CD1c-positive myeloid dendritic cell (primary cell): Measurements from ENCODE around the gene VSNL1.
A peak's percentile ranks its signal among the peaks of the same experiment; 100 is the strongest.

Source experiments
- DNase-seq: peaks from one replicate; pipeline ENCODE4 v3.0.0-alpha.2; 2016; ENCODE audit errors: extremely low spot score

The VSNL1 gene

GRCh38 chr2:17644997-17645720, 104.7 kb downstream of the VSNL1 start:
- no peak for DNase-seq

- peak; percentile 78 for DNase-seq
Observed at GRCh38 chr2:17646081-17646554, 105.6 kb downstream of the VSNL1 start.

- DNase-seq, result no peak
Observed at GRCh38 chr2:17646838-17647701, 106.6 kb downstream of the VSNL1 start.

DNA sequence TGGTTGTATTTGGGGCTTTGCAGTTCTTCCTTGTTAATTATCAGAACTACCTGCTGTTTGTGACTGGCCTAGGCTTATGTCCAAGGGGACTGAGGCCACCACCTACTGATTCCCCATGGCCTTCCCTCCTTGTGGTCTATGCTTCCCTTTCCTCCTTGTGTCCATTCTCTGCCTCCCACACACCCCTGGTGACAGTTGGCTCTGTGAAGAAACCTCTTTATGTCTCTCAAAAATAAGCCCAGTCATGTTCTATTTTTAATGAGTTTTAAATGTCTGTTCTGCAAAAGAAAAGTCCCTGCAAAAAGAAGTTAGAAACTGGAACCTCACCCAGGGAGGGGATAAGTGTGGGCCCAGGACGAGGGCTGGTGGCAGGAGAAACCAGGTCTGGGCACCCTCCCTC, 108.1 kb downstream of the VSNL1 start:
- DNase-seq, result peak; percentile 54

DNA sequence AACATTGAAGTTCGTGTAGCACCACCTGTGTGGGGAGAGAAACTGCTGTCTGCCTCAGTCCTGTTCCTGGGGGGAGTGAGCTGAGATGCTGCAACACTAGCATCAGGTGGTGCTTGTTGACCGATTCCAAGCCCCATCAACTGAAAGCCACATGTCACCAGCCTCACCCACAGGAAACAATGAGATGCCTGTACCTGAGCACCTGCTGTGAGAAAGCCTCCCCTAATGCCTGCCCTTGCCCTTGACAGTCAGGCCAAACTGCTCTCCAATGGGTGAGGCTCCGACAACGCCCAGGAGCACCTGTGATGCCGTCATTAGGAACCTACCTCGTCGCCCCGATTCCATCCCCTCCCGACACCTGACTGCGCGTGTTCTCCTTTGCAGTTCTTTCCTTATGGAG, 108.5 kb downstream of the VSNL1 start:
- no peak for DNase-seq

DNA sequence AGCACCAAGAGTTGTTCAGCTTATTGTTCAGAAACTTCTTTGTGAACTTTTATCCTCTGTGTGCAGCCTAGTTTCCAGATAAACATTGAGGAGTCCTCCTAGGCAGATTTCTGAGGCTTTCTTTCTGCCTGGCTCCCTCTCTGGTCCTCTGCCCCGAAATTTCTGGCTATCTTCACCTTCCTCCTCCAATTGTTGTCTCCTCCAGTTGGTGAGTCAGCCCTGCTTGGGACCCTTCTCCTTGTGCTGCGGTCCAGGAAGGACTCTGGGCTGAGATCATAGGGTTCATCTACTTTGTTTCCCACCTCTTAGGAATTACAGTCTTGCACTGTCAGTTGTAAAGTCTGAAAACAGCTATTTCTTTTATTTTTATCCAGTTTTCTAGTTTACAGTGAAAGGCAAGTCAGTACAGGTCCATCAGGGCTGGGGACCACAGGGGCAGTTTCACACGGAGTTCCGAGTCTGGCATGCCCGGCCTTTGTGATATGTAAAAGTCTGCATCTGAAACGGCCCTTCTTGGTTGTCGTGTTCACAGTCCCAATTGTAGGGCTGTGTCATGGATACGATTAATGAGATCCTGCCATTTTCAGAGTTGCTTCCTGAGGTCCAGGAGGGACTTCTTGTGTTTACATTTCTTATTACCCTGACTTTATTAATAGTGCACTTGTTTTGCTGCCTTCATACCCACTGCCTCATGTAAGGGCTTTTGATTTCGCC, 112.3 kb downstream of the VSNL1 start:
- no peak for DNase-seq

- DNase-seq, result no peak
Observed at GRCh38 chr2:17657759-17658158, 117.3 kb downstream of the VSNL1 start.

DNA sequence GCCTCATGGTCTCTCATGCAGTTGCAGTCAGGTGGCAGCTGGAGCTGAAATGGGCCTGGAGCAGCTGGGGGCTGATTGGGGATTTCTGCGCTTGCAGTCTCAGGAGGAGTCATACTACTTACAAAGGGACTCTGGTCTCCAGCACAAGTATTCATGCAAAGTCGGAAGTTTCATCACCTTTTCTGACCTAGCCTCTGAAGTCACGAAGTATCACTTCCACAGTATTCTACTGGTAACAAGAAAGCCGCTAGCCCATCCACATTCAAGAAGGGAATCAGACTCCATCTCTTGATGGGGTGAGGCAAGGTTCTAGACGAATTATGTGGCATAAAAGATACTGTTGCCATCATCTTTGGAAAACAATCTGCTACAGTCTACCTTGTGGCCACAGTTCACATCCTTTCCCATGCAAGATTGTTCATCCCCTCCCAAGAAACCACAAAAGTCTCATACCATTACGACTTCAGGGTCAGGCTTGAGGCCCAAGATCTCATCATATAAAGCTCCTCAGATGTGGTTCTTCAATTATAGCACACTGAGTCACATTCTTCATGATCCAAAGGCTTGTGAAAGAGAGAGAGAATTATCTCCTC, 117.9 kb downstream of the VSNL1 start:
- no peak for DNase-seq

GRCh38 chr2:17660219-17660618, 119.7 kb downstream of the VSNL1 start:
- DNase-seq, result no peak

- DNase-seq, result no peak
Observed at GRCh38 chr2:17661460-17661859, 121.0 kb downstream of the VSNL1 start.

- no peak for DNase-seq
Observed at GRCh38 chr2:17662723-17663122, 122.2 kb downstream of the VSNL1 start.

GRCh38 chr2:17664534-17664933, 124.0 kb downstream of the VSNL1 start:
- no peak for DNase-seq

- no peak for DNase-seq
Observed at GRCh38 chr2:17667898-17668297, 127.4 kb downstream of the VSNL1 start.

DNA sequence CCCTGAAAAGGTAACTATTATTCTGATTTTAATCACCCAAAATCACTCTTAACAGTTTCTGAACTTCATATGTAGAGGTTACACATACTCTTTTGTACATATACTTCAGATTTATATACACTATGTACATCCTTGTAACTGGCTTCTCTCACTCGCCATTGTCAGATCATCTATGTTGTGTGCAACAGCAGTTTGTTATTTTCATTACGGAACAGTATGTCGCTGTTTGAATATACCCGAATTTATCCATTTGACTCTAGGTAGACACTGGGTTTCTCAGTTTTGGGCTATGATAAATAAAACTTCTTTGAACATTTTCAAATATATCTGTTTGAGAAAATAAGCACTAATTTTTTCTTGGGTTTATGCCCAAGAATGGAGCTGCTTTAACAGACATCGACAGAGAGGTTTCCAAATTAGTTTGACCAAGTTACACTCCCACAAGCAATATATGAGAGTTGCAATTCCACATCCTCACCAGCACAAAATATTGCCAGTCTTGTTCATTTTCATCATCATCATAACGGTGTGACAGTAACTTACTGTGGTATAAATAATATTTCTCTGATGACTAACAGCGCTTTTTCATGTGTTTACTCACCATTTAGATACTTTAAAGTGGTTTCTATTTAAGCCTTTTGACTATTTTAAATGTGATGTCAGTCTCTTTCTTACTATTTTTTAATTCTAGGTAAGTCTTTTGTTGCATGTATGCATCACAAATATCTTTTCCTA, 132.3 kb downstream of the VSNL1 start:
- no peak for DNase-seq

DNA sequence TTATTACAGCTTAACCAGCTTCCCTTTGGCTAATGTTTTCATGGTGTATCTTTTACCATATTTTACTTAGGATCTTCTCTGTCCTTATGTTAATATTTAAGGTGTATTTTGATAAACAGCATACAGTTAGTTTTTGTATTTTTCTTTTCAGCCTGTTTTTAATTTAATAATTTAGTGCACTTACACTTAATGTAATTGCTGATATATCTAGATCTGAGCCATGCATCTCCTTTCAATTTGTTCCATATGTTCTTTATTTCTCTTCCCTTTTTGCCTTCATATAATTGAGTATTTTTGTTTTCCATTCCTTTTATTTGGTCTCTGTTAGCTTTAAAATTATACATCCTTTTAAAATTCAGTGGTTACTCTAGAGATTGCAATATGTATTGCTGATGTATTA, 134.3 kb downstream of the VSNL1 start:
- DNase-seq, result no peak

- no peak for DNase-seq
Observed at GRCh38 chr2:17680119-17680518, 139.6 kb downstream of the VSNL1 start.

GRCh38 chr2:17682098-17682857, 141.8 kb downstream of the VSNL1 start:
- no peak for DNase-seq

GRCh38 chr2:17683981-17684380, 143.5 kb downstream of the VSNL1 start:
- DNase-seq, result no peak

DNA sequence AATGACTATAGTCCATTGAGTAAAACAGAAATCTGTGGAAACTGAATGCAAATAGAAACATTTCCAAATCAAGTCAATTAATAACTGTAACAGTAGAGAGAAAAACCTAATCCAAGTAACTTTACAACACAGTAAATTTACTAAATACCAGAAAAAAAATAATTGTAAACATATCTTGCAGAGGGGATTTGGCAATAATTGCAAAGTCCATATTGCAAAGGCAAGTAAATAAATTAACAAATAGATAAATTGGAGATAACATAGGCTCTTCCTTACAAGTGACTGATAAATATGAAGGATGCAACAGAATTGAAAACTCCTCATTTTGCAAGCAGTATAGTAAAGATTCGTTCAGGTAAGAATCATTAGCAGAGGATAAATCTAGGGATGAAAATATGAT, 148.1 kb downstream of the VSNL1 start:
- no peak for DNase-seq

- DNase-seq, result no peak
Observed at GRCh38 chr2:17689010-17689409, 148.5 kb downstream of the VSNL1 start.

DNA sequence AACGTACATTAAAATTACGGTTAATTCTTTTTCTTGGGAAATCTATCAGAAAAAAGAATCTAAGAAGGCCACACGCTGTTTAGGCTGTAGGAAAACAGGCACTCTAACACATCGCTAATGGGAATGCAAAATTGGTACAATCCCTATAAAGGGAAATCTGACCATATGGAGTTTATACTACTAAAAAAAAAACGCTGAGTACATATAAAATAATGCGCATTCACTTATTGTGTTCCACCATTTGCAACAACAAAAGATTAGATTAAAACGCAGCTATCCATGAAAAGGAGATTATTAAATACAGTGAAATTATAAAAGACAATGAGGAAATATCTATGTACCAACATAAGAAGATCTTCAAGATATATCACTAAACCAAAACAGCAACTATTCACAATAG, 150.3 kb downstream of the VSNL1 start:
- DNase-seq, result no peak
